A172 (cell line): Measurements from ENCODE around the gene APBB1IP. TPM values are rescaled to one million over a fixed set of nuclear protein-coding genes. Genes with fewer than 3 reads are reported as not detected.
"Not testable (repeated sequence)": the region's sequence is repeated elsewhere in the genome, so short reads cannot be mapped to it uniquely, and the experiment has no call there.

Experiments used
- DNase-seq: peaks from one replicate; pipeline ENCODE4 v3.0.0-alpha.2; 2015; ENCODE audit warnings: low spot score
- total RNA-seq: library from RNA; depleted of rRNA; stranded (reverse); fragments of >200 nt; shearing (Covaris generic); gene quantifications from 2 replicates; pipeline ENCODE4 v1.2.3, GENCODE V29; 2014; rRNA removed

Gene APBB1IP
- total RNA-seq: not detected in 2 replicates

- no peak for DNase-seq
Observed at GRCh38 chr10:26437637-26438461, at the start of gene APBB1IP. Gene APBB1IP (plus strand): TSS chr10:26438341. CDS start chr10:26492327, 53,986 bp downstream.

DNA sequence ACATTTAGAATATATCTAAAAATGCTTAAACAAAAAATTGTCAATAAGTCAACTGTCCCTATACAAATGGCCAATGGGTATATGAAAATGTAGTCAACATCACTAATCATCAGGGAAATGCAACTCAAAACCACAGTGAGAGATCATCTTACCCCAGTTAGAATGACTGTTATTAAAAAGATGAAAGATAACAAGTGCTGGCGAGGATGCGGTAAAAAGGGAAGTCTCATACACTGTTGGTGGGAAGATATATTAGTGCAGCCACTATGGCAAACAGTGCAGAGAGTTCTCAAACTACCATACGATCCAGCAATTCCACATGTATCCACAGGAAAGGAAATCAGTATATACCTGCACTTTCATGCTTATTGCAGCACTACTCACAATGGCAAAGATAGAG is 48.6 kb upstream of the APBB1IP start:
- DNase-seq: no peak

DNA sequence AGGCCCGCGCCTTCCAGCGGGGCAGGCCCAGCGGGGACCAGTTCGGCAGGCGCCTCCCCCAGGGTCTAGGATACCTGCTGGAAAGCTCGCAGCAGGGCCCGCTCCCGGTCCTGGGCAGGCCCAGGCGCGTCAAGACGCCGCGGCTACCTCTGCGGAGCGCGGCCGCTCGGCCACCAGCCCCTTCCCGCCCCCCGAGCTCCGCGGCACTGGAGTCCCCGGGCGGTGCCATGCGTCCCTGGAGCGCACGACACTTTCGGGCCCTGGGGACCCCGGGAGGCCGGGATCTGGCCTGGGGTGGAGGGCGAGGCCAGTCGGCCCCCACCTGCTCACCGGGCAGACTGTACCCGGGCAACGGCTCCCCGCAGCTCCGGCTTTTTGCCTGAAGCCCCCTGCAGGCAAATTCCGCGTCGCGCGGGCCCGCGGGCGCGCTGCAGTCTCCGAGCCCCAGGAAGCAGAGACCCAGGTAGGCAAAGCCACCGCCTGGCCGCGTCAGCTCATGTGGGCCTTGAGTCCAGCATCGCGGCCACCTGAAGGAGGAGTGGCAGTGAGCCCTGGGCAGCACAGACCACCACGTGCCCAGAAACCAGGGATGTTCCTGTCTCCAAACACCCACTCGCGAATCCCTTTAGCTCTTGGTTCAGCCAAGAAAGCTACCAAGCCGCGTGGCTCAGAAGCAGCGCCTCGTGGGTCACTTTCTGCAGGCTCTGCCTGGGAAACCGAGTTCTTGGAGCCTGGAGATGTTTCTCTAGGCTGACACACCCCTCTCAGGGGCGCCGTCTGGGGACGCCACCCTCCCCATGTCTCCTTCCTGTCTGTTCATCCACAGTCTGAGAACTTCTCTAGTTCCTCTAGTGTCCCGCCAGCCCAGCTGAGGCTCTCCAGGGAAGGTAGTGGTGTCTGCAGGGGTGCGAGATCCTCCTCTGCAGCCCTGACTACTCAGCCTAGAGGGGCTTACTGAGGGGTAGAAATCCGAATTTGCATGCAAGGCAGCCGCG is 46.1 kb upstream of the APBB1IP start:
- DNase-seq: no peak

- not testable (repeated sequence) for DNase-seq
Observed at GRCh38 chr10:26398353-26398752, 39.8 kb upstream of the APBB1IP start.

- DNase-seq: peak; percentile 80
Observed at GRCh38 chr10:26407406-26407969, 30.7 kb upstream of the APBB1IP start.

- no peak for DNase-seq
Observed at GRCh38 chr10:26408858-26409494, 29.2 kb upstream of the APBB1IP start.

- DNase-seq: no peak
Observed at GRCh38 chr10:26410356-26410755, 27.8 kb upstream of the APBB1IP start.

GRCh38 chr10:26412932-26413331 is 25.2 kb upstream of the APBB1IP start:
- DNase-seq: no peak

DNA sequence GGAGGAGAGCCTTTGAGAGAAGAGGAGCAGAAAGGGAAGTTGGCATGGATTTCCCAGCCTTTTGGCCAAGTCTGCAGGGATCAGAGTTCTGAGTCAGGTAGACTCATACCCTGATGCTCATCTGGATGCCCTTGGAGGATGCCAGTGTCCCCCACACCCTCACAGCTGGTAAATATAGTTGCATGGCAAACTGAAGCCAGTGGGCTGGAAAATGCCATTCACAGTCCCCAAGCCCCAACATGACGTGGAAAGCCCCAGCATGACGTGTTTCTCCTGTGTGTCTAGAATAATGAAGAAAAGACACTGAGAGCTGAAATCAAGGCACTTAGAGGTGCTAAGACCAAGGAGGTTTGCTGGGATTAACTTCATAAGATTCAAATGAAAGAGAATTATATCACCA is 24.8 kb upstream of the APBB1IP start:
- no peak for DNase-seq

DNA sequence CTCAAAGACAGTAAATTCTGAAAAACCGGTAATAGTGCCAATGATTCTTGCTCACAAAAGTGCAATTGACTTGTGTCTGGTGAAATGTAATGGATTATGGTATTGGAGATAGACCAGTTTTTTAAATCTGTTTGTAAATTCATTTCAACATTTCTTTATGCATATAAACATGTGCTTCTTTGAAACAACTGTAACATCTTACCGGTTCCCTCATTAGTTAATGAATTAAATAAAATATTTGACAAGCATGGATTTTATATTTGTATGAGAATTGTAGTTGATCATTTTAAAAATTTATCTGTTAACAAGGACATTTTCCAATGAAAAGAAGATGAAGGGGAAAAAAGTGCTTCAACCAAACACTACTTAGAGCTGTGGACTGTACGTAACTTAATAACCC is 21.0 kb upstream of the APBB1IP start:
- DNase-seq: no peak

- no peak for DNase-seq
Observed at GRCh38 chr10:26422977-26423376, 15.2 kb upstream of the APBB1IP start.

GRCh38 chr10:26423722-26424121 is 14.4 kb upstream of the APBB1IP start:
- DNase-seq: no peak

- DNase-seq: peak; percentile 10
Observed at GRCh38 chr10:26430641-26431163, 7.4 kb upstream of the APBB1IP start.

DNA sequence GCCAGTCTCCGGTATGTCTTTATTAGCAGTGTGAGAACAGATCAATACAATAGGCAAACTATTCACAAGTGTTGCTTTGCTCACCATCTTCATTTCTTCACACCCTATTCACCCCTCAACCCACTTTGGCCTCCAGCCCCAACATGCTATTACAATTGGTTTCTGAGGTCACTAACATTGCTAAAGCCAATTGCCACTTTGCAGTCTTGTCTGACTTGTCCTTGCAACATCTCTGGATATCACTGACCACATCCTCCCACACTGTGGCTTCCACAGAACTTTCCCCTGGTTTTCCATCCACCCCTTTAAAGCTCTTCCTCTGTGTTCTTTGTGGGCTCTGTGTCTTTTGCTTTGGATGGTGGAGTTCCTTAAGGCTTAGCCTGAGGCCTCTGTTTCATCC is 5.2 kb upstream of the APBB1IP start:
- DNase-seq: no peak

DNA sequence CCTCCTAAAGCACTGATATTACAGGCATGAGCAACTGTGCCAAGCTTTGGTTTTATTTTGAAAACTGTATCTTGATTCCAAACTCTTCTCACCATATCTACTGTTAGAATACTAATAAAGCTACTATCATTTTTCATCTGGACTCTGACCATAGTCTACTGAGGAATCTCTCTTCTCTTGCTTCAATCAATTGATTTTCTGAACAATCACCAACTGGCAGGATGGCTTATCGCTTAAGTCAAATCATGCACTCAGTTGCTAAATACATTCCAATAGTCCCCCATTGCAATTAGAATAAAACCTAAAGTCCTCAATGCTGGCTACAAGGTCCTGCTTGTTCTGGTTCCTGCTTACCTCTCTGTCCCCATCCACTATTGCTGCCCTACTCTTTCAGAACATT is 2.3 kb upstream of the APBB1IP start:
- DNase-seq: no peak

DNA sequence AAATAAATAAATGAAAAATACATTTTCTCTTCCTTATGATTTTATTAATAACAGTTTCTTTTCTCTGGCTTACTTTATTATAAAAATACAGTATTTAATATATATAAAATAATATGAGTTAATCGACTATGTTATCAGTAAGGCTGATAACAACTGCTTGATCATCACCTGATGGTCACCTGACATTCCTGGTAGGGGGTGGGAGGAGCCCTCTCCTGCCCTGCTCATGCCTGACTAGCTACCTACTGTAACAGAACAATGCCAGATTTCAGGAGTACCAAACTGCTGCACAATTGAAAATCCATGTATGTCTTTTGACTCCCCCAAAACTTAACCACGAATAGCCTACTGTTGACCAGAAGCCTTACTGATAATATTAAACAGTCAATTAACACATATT is 1.3 kb upstream of the APBB1IP start:
- no peak for DNase-seq

DNA sequence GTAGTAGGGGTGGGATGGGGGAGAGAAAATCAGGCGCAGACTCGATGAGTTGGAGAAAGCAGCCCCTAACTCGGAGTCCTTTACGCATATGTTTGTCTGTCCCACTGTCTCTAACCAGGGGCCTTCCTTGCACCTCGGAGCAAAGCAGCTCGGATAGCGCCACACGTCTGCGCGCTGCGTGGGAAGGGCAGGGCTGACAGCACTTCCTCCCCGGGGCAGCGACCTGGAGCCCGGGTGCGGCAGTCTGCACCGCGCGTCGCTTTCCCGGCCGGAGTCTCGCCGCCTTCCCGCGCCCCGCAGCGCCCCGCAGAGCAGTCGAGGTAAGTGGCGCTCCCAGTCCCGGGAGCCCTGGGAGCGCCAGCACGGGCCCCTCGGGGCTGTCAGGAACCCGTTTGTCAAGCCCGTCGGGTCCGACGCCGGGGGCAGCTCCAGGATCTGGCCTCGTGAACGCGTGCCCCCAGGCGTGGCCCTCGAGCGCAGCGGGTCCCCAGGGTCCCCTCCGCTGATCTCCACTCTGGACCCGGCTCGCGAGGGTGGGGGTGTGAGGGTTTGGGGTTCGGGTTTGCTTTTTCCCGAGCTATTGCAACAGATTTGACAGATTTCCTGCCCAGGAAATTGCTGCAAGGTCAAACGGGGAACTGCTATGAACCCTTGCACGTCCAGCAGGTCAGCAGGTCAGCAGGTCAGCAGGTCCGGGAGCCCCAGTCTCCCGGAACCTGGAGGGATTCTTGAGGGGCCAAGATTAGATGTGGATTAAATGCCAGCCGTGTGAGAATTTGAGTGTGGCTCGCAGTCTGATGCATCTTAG is 597 bp downstream of the APBB1IP start:
- DNase-seq: no peak

DNA sequence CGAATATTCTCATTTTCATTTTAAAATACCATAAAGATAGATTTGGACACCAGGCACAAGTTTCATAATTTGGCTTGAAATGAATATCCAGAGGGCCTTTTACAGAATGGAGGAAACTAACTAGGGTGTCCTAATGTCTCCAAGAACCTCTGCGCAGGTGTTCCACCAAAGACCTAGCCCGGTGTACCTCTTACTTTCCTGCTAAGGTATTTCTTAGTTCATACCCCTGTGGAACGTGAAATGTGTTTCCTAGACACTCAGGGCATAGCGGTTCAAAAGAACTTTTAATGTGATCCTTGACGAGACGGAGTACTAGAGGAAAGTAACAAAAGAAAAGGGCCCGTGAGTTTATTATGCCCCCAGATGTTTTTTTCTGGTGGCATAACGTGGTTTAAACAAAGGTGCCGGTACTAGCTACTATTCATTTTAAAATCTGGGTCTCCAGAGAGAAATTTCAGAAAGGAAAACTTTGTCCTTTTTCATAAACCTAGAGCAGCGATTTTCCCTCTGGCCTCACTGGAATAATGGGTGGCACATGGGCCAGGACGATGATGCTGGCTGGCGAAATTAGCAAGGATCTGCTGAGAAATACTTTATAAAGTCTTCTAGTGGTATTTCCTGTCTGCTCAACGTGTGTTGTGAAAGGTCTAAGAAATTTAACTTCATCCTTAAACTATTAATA is 1.4 kb downstream of the APBB1IP start:
- no peak for DNase-seq

DNA sequence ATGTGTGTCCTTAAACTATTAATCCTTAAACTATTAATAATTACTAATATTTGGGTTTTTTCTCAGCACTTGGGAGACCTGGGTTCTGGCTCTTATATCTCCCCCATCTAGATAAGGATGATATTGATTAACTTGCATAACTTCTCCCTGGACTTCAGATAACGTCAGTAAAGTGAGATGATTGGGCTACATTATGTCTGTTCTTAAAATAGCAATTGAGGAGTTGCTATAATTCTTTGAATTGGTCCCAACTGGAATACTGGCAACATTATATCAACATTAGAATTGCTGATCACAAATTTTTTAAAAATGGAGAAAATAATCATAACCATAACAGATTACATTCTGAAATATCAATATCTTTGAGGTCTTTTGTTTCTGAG is 1.9 kb downstream of the APBB1IP start:
- DNase-seq: no peak
